Suprapubic skin (tissue), 3 donors: ENCODE measurements around the gene KIRREL3.

ENCODE experiments used
- EP300 ChIP-seq: sonication (generic); formaldehyde crosslinking; IDR thresholded peaks from one replicate; pipeline ENCODE4 v1.6.1; 2017; ENCODE audit warnings: antibody characterized with exemption
- POLR2A ChIP-seq, 2 donors: fragments of 450-650 bp; IDR thresholded peaks; one replicate each; pipeline ENCODE4 v1.6.1; 2017; ENCODE audit warnings: antibody characterized with exemption in 2 of 2, mild to moderate bottlenecking in 2 of 2, moderate library complexity in 2 of 2
- TF ChIP-seq, protein P1 (sequence below), 2 donors: fragments of 200-600 bp in 1 of 2; fragments of 450-650 bp in 1 of 2; sonication (generic) in 1 of 2; IDR thresholded peaks; one replicate each; pipeline ENCODE4 v1.5.1; 2016 to 2019; ENCODE audit warnings: antibody characterized with exemption in 2 of 2, mild to moderate bottlenecking in 1 of 2, moderate library complexity in 1 of 2

DNA sequence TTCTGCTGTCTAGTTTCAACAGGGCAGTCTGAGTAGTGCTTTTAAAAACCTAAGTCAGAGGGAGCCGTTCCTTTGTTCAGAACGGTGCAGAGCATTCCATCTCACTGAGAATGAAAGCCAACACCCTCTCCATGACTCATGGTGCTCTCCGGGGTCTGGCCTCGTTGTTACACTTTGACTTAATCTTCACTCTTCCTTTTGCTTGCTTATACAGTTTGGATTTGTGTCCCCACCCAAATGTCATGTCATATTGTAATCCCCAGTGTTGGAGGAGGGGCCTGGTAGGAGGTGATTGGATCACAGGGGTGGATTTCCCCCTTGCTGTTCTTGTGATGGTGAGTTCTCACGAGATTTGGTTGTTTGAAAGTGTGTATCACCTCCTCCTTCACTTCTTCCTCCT, 352.8 kb downstream of the KIRREL3 start:
- no peak for TF ChIP-seq EP300
- TF ChIP-seq POLR2A (IDR thresholded peaks at IDR 0.05) = no peak
- TF ChIP-seq, protein P1, sequence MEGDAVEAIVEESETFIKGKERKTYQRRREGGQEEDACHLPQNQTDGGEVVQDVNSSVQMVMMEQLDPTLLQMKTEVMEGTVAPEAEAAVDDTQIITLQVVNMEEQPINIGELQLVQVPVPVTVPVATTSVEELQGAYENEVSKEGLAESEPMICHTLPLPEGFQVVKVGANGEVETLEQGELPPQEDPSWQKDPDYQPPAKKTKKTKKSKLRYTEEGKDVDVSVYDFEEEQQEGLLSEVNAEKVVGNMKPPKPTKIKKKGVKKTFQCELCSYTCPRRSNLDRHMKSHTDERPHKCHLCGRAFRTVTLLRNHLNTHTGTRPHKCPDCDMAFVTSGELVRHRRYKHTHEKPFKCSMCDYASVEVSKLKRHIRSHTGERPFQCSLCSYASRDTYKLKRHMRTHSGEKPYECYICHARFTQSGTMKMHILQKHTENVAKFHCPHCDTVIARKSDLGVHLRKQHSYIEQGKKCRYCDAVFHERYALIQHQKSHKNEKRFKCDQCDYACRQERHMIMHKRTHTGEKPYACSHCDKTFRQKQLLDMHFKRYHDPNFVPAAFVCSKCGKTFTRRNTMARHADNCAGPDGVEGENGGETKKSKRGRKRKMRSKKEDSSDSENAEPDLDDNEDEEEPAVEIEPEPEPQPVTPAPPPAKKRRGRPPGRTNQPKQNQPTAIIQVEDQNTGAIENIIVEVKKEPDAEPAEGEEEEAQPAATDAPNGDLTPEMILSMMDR (IDR thresholded peaks at IDR 0.05) = no peak
